CD4-positive, alpha-beta T cell treated with Interleukin-21 for 1 hour (primary cell): ENCODE measurements around the gene ALDH9A1.
A peak's percentile ranks its signal among the peaks of the same experiment; 100 is the strongest.
"Not testable (repeated sequence)": the region's sequence is repeated elsewhere in the genome, so short reads cannot be mapped to it uniquely, and the experiment has no call there.

ENCODE experiments used
- DNase-seq: peaks from one replicate; pipeline ENCODE4 v3.0.0-alpha.2; 2020

Gene ALDH9A1

GRCh38 chr1:165686121-165686970 is 12.0 kb downstream of the ALDH9A1 start:
- DNase-seq: peak; percentile 5

DNA sequence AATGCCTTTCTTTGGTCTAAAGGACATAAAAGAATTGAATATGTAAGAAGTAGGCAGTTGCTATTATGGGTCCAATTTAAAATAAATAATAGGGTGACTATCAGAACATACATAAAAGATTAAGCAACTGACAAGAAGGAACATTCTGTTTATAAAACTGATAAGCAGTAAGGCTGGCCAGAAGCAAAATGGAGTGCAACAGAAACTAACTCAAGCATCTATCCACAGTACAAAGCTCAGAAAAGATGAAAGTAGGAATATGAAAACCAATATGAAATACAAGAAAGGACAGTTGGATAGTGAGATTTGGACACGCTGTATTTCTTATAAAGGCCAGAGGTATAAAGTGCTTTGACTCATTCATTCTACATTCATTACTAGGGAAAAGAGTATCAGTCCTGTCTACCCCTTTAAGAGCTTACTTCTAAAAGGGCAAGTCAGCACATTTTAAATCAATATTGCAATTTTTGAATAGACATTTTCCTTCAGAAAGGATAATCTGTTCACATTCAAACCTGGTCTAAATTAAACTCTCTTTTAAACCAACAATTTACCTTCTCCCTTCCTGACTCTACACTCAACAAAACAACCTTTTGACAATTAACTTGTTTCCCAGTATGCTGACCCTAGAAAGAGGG is 14.4 kb downstream of the ALDH9A1 start:
- DNase-seq: no peak

GRCh38 chr1:165680773-165681172 is 17.6 kb downstream of the ALDH9A1 start:
- not testable (repeated sequence) for DNase-seq

GRCh38 chr1:165680303-165680702 is 18.1 kb downstream of the ALDH9A1 start:
- no peak for DNase-seq

GRCh38 chr1:165679282-165680036 is 18.9 kb downstream of the ALDH9A1 start:
- no peak for DNase-seq

DNA sequence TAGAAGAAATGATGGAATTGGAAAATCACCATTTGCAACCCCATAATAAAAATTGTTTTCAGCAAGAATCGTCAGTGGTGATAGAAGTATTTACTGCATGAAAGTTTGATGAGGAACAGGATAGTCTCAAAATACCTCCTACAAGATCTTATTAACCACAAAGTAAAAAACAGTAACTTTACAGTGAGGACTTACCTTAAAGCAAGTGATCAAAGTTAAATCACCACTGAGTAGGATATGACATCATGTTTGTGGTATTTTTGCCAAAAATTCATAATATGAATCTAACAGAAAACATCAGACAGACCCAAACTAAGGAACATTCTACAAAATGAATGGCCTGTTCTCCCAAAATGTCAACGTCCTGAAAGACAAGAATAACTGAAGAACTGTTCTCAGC is 19.9 kb downstream of the ALDH9A1 start:
- DNase-seq: peak; percentile 7

DNA sequence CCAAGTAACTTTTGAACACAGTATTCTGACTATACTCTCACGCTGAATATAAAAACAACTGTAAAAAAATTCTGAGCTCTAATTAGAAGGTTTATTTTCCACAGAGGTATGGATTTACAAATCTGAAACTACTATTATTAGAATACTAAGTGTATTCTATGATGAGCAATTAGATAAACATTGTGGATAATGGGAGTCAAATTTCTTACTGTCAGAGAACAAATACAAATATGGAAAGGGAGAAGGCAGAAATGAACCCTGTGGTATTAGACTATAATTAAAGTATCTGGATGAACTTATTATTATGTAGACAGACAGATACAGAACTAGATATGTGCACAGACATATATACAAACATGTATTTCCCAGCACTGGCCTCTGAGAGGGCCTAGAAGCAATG is 22.6 kb downstream of the ALDH9A1 start:
- DNase-seq: no peak

GRCh38 chr1:165674599-165674998 is 23.8 kb downstream of the ALDH9A1 start:
- DNase-seq: no peak

GRCh38 chr1:165671526-165671925 is 26.8 kb downstream of the ALDH9A1 start:
- no peak for DNase-seq

- DNase-seq: no peak
Observed at GRCh38 chr1:165668184-165668583, 30.2 kb downstream of the ALDH9A1 start.

- DNase-seq: no peak
Observed at GRCh38 chr1:165666152-165666825, 32.1 kb downstream of the ALDH9A1 start.

DNA sequence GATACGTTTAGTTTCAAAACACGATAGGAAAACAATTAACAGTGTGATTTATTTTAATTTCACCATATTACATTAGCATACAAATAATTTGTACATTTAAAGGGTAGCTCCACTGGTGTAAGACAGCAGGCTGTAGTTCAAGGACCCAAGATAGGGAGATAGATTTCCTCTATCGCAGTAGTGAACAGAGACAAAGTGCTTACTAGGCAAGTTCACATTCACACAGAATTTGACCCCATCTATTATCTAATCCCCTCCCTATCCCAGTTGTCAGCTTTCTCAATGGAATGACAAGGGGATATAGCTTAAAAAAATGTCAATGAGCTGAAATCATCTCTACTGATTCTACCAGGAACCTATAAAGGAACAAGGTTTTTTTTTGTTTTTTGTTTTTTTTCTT is 36.2 kb downstream of the ALDH9A1 start:
- no peak for DNase-seq

DNA sequence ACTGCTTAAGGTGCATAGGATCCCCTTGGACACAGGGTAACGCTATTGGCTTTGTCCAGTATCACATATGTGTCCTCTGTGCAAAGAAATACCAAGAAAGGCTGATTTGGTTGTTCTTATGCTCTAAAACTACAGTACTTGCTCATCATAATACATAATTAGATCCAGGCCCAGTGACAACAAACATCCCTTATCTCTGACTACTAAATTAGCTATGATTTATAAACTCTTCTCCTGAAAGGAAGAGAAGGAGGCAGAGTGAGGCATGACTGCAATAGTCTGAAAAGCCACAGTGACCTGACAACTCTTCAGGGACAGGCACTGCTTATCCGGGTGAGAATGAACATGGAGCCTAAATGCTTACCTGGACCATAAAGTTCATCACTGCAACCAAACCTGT is 36.7 kb downstream of the ALDH9A1 start:
- no peak for DNase-seq

DNA sequence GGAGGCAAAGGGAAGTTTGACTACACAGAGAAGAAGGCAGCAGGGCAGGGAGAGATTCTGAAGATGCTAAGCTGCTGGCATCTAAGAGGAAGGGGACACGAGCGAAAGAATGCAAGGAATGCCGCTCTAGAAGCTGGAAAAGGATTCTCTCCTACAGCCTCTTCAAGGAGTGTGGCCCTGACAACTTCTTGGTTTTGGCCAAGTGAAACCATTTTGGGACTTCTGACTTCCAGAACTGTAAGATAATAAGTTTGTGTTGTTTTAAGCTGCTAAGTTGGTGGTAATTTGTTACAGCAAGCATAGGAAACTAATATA is 38.8 kb downstream of the ALDH9A1 start:
- no peak for DNase-seq

DNA sequence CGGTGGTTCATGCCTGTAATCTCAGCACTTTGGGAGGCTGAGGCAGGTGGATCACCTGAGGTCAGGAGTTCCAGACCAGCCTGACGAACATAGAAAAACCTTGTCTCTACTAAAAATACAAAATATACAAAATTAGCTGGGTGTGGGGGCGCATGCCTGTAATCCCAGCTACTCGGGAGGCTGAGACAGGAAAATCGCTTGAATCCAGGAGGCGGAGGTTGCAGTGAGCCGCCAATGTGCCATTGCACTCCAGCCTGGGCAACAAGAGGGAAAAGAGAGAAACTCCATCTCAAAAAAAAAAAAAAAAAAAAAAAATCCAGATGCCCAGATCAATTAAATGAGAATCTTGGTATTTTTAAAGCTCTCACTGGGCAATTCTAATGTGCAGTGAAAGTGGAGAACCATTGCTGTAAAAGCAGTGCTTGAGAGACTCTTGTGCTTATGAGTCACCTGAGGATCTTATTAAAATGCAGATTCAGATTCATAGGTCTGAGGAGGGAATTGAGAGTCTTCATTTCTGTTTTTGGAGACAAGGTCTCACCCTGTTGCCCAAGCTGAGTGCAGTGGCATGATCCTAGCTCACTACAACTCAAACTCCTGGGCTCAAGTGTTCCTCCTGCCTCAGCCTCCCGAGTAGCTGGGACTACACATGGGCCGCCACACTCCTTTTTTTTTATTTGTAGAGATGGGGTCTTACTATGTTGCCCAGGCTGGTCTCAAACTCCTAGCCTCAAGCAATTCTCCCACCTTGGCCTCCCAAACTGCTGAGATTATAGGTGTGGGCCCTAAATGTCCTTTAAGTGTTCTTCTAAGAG is 39.4 kb downstream of the ALDH9A1 start:
- not testable (repeated sequence) for DNase-seq

- no peak for DNase-seq
Observed at GRCh38 chr1:165650981-165651625, 47.3 kb downstream of the ALDH9A1 start.

DNA sequence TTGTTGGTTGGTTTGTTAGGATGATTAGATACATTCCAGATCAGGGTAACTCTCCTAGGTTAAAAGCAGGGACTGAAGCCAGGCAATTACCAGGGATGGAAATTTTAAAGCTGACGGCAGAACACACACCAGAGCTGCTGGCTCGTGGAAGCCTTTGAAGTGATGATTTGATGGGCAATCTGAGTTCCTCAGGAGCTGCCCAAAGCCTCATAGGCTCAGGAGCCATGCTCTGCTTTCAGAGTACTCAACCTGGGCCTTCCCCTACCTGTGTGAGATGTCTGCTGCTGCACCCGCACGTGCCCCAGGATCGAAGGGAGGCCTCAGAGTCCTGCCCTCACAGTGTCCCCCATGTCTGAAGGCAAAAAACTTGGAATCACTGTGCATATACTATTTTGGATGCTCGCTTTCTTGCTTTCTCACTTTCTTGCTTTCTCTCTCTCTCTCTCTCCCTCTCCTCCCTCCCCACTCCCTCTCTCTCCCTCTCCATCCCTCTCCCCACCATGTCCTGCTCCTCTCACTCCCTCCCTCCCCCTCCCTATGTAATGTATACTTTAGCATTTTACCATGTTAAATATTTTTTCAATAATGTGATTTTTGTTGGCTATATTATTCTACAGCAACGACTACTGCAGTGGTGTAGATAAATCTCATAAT is 49.3 kb downstream of the ALDH9A1 start:
- DNase-seq: no peak

DNA sequence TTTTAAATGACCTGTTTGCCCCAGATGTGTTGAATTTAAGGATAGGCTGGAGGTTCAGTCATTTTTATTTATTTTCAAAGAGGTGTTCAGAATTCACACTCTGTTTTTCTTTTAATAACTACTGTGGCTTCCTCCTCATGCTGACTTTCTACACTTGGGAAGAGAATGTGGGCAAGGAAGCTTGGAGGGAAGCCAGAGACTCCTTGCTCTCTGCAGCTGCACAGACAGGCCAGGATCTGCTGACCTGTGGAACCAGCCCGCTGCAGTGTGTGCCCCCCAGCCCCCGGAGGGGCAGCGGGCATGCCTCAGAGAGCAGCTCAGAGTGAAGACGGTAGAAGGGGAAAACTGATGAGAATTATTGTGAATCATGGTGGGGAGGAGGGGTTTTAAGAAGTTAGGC is 50.4 kb downstream of the ALDH9A1 start:
- DNase-seq: no peak

DNA sequence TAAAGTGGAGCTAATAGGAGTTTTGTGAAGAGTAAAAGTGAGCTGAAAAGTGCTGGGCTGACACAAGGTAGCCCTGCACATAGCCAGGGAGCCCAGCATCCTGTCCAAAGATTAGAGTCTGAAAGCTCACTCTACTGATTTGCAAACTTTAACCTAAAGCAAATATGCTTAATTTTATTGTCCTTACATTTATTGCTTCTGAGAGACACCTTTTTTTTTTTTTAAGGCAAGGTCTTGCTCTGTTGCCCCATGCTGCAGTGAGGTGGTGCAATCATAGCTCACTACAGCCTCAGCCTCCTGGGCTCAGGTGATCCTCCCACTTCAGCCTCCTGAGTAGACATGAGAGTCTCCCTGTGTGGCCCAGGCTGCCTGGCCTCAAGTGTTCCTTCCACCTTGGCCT is 50.8 kb downstream of the ALDH9A1 start:
- no peak for DNase-seq

- peak; percentile 34 for DNase-seq
Observed at GRCh38 chr1:165645654-165646366, 52.6 kb downstream of the ALDH9A1 start.
